Parathyroid adenoma (tissue), 2 donors: ENCODE data around the gene TNP1.

Experiments
- H2AFZ ChIP-seq: fragments of 300-600 bp; sonication (generic); one replicate; pipeline ENCODE4 v1.7.0; 2017; ENCODE audit warnings: antibody characterized with exemption, mild to moderate bottlenecking
- H3K27ac ChIP-seq: fragments of 300-600 bp; sonication (generic); one replicate; pipeline ENCODE4 v1.7.0; 2017
- H3K27me3 ChIP-seq: fragments of 300-600 bp; sonication (generic); one replicate; pipeline ENCODE4 v1.7.0; 2017; ENCODE audit warnings: low read length; ENCODE audit not compliant: control insufficient read depth, insufficient read depth
- H3K36me3 ChIP-seq: fragments of 300-600 bp; sonication (generic); one replicate; pipeline ENCODE4 v1.7.0; 2017; ENCODE audit warnings: low read length; ENCODE audit not compliant: control insufficient read depth, insufficient read depth
- H3K4me1 ChIP-seq: fragments of 300-600 bp; sonication (generic); one replicate; pipeline ENCODE4 v1.7.0; 2017; ENCODE audit warnings: control low read depth
- H3K4me2 ChIP-seq: fragments of 300-600 bp; sonication (generic); one replicate; pipeline ENCODE4 v1.7.0; 2017; ENCODE audit warnings: low read length
- H3K4me3 ChIP-seq: fragments of 300-600 bp; sonication (generic); one replicate; pipeline ENCODE4 v1.7.0; 2017; ENCODE audit warnings: low read depth, low read length
- H3K79me2 ChIP-seq: fragments of 300-600 bp; sonication (generic); one replicate; pipeline ENCODE4 v1.7.0; 2017; ENCODE audit warnings: control low read depth
- H3K9ac ChIP-seq: fragments of 300-600 bp; sonication (generic); one replicate; pipeline ENCODE4 v1.7.0; 2017; ENCODE audit warnings: mild to moderate bottlenecking
- H3K9me3 ChIP-seq: fragments of 300-600 bp; sonication (generic); one replicate; pipeline ENCODE4 v1.7.0; 2017; ENCODE audit warnings: low read length; ENCODE audit not compliant: control insufficient read depth
- CTCF ChIP-seq: fragments of 300-600 bp; sonication (generic); IDR thresholded peaks from one replicate; pipeline ENCODE4 v1.7.0; 2017; ENCODE audit warnings: antibody characterized with exemption, mild to moderate bottlenecking
- donor health status: primary hyperparathyroidism.

TNP1 gene

GRCh38 chr2:216903470-216903869 is 43.6 kb upstream of the TNP1 start:
- Histone ChIP-seq H3K36me3 (no peaks in the 10 kb centered on the region), H3K27me3 (no peaks in the 10 kb centered on the region), H3K9ac (no peak overlapping the region), H3K79me2 (no peaks in the 10 kb centered on the region), H3K4me1 (no peaks in the 10 kb centered on the region), H3K4me3 (no peak overlapping the region), H3K9me3 (no peaks in the 10 kb centered on the region), H3K27ac (no peak overlapping the region), H3K4me2 (no peak overlapping the region), H2AFZ (no peak overlapping the region)
- TF ChIP-seq CTCF, result no peak

GRCh38 chr2:216901273-216901672 is 41.4 kb upstream of the TNP1 start:
- no peak overlapping the region for H2AFZ ChIP-seq
- H3K4me3 ChIP-seq, result no peak overlapping the region
- H3K27me3 ChIP-seq, result no peaks in the 10 kb centered on the region
- H3K4me2 ChIP-seq, result no peak overlapping the region
- H3K9me3 ChIP-seq, result no peaks in the 10 kb centered on the region
- no peaks in the 10 kb centered on the region for H3K36me3 ChIP-seq
- no peaks in the 10 kb centered on the region for H3K4me1 ChIP-seq
- no peak for TF ChIP-seq CTCF
- no peak overlapping the region for H3K27ac ChIP-seq
- no peak overlapping the region for H3K9ac ChIP-seq
- H3K79me2 ChIP-seq, result no peaks in the 10 kb centered on the region

DNA sequence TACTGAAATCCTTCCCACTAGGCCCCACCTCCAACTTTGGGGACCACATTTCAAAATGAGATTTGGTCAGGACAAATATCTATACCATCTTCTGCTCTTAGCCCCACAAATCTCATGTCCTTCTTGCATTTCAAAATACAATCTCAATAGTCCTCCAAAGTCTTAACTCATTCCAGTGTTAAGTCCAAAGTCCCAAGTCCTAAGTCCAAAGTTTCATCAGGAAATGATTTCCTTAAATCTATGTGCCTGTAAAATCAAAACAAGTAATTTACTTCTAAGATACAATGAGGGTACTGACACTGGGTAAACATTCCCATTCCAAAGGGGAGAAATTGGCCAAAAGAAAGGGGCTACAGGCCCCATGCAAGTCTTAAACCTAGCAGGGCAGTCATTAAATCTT is 40.5 kb upstream of the TNP1 start:
- Histone ChIP-seq H3K9me3 (no peaks in the 10 kb centered on the region), H2AFZ (no peak overlapping the region), H3K4me2 (no peak overlapping the region), H3K4me1 (no peaks in the 10 kb centered on the region), H3K79me2 (no peaks in the 10 kb centered on the region), H3K9ac (no peak overlapping the region), H3K36me3 (no peaks in the 10 kb centered on the region), H3K27ac (no peak overlapping the region), H3K27me3 (no peaks in the 10 kb centered on the region), H3K4me3 (no peak overlapping the region)
- no peak for TF ChIP-seq CTCF

GRCh38 chr2:216897561-216898203 is 37.8 kb upstream of the TNP1 start:
- Histone ChIP-seq H3K79me2 (no peaks in the 10 kb centered on the region), H3K4me2 (no peak overlapping the region), H3K27ac (no peak overlapping the region), H3K36me3 (no peaks in the 10 kb centered on the region), H3K9me3 (no peaks in the 10 kb centered on the region), H3K9ac (no peak overlapping the region), H3K4me3 (no peak overlapping the region), H3K4me1 (no peaks in the 10 kb centered on the region), H2AFZ (no peak overlapping the region), H3K27me3 (no peaks in the 10 kb centered on the region)
- TF ChIP-seq CTCF, result no peak

- H3K27me3 ChIP-seq, result no peaks in the 10 kb centered on the region
- no peak for TF ChIP-seq CTCF
- no peak overlapping the region for H3K4me2 ChIP-seq
- H3K4me3 ChIP-seq, result no peak overlapping the region
- H3K36me3 ChIP-seq, result no peaks in the 10 kb centered on the region
- H3K79me2 ChIP-seq, result no peaks in the 10 kb centered on the region
- H3K27ac ChIP-seq, result no peak overlapping the region
- no peaks in the 10 kb centered on the region for H3K4me1 ChIP-seq
- H2AFZ ChIP-seq, result no peak overlapping the region
- H3K9me3 ChIP-seq, result no peaks in the 10 kb centered on the region
- no peak overlapping the region for H3K9ac ChIP-seq
Measured at GRCh38 chr2:216890138-216890537, 30.3 kb upstream of the TNP1 start.
